HL-60/S4 (cell line): ENCODE results near the gene PPP3CA.

Experiments
- in situ Hi-C: fragments of 300-500 bp; cut with MboI; formaldehyde crosslinking; loops from 2 replicates; pipeline ENCODE4 v1.14.3; 2022; ENCODE audit warnings: low sequenced_read_pairs

PPP3CA gene

GRCh38 chr4:101289306-101289705 is 58.0 kb downstream of the PPP3CA start:
- in situ Hi-C loops: no loop called here

- in situ Hi-C loops: no loop called here
Observed at GRCh38 chr4:101288365-101289145, 58.8 kb downstream of the PPP3CA start.

- in situ Hi-C loops: no loop called here
Observed at GRCh38 chr4:101287324-101287723, 60.0 kb downstream of the PPP3CA start.

GRCh38 chr4:101286663-101287062 is 60.7 kb downstream of the PPP3CA start:
- in situ Hi-C loops: no loop called here

- in situ Hi-C loops: no loop called here
Observed at GRCh38 chr4:101285985-101286384, 61.3 kb downstream of the PPP3CA start.

- in situ Hi-C loops: no loop called here
Observed at GRCh38 chr4:101284546-101284945, 62.8 kb downstream of the PPP3CA start.

- in situ Hi-C loops: no loop called here
Observed at GRCh38 chr4:101283434-101283833, 63.9 kb downstream of the PPP3CA start.

- in situ Hi-C loops: no loop called here
Observed at GRCh38 chr4:101282076-101282844, 65.1 kb downstream of the PPP3CA start.

- in situ Hi-C loops: no loop called here
Observed at GRCh38 chr4:101280866-101281600, 66.3 kb downstream of the PPP3CA start.

- in situ Hi-C loops: no loop called here
Observed at GRCh38 chr4:101279377-101279871, 67.9 kb downstream of the PPP3CA start.

- in situ Hi-C loops: no loop called here
Observed at GRCh38 chr4:101277671-101278070, 69.7 kb downstream of the PPP3CA start.

- in situ Hi-C loops: no loop called here
Observed at GRCh38 chr4:101276661-101277060, 70.7 kb downstream of the PPP3CA start.

GRCh38 chr4:101274888-101275752 is 72.2 kb downstream of the PPP3CA start:
- in situ Hi-C loops: no loop called here

GRCh38 chr4:101271516-101271915 is 75.8 kb downstream of the PPP3CA start:
- in situ Hi-C loops: no loop called here

- in situ Hi-C loops: no loop called here
Observed at GRCh38 chr4:101269682-101270081, 77.6 kb downstream of the PPP3CA start.

- in situ Hi-C loops: no loop called here
Observed at GRCh38 chr4:101265816-101266172, 81.5 kb downstream of the PPP3CA start.

GRCh38 chr4:101264993-101265815 is 82.1 kb downstream of the PPP3CA start:
- in situ Hi-C loops: no loop called here

- in situ Hi-C loops: no loop called here
Observed at GRCh38 chr4:101264512-101264911, 82.8 kb downstream of the PPP3CA start.

- in situ Hi-C loops: no loop called here
Observed at GRCh38 chr4:101262683-101263082, 84.6 kb downstream of the PPP3CA start.

- in situ Hi-C loops: no loop called here
Observed at GRCh38 chr4:101259876-101260275, 87.5 kb downstream of the PPP3CA start.
